ENCODE results near the gene VAC14. TPM values are rescaled to one million over a fixed set of nuclear protein-coding genes. Genes with fewer than 3 reads are reported as not detected.

Gene VAC14
- polyA plus RNA-seq, 1 donor from 2014 or later: 8.6 TPM

DNA sequence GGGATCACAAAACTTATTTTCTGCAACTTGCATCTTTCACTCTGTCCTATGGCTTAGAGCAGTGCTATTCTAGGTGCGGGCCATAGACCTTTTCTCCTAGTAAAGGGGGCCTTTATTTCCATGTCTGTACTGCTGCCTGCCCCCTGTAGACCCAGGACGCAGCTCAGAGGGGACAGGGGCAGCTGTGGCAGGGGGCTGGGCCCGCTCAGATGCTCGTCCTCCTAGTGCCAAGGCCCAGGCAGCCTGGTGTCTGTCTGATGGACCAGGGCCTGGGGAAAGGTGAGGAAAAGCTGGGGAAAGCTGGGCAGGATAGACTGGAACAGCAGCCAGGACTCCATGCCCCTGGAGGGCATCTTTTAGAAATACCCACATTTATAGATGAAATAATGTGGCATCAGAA is 25.6 kb downstream of the VAC14 start:
- H3K9ac ChIP-seq (ENCODE audit: low read length): no peak overlapping the region
- H3F3A ChIP-seq (ENCODE audit: insufficient read depth, low read length, poor library complexity, severe bottlenecking): no peaks in the 10 kb centered on the region
- no peaks in the 10 kb centered on the region for H4K20me1 ChIP-seq (ENCODE audit: insufficient read depth)
- no peaks in the 10 kb centered on the region for H3K9me3 ChIP-seq (ENCODE audit: low read length)
- H3K27me3 ChIP-seq (ENCODE audit: insufficient read depth, low read depth, low read length): no peaks in the 10 kb centered on the region
- H3K27ac ChIP-seq (ENCODE audit: low read length): no peak overlapping the region
- H3K36me3 ChIP-seq (ENCODE audit: insufficient read depth, low read length): peaks cover 1% of the 10 kb centered on the region
- H2AFZ ChIP-seq (ENCODE audit: low read depth, low read length): no peak overlapping the region
- H3K79me2 ChIP-seq (replicated peaks; ENCODE audit: insufficient read depth, low read length): no peaks in the 10 kb centered on the region
- H3K9me2 ChIP-seq (ENCODE audit: insufficient read depth, low read length): no peaks in the 10 kb centered on the region
- no peak overlapping the region for H3K4me3 ChIP-seq (ENCODE audit: low read length)
- no peak overlapping the region for H3K4me2 ChIP-seq (ENCODE audit: low read length)
- TF ChIP-seq EP300 (conservative IDR thresholded peaks at IDR 0.05; ENCODE audit: poor library complexity, severe bottlenecking): no peak
- no peak for TF ChIP-seq POLR2AphosphoS5 (IDR thresholded peaks at IDR 0.05)
- TF ChIP-seq RAD21 (conservative IDR thresholded peaks at IDR 0.05): no peak
- TF ChIP-seq, protein P1, sequence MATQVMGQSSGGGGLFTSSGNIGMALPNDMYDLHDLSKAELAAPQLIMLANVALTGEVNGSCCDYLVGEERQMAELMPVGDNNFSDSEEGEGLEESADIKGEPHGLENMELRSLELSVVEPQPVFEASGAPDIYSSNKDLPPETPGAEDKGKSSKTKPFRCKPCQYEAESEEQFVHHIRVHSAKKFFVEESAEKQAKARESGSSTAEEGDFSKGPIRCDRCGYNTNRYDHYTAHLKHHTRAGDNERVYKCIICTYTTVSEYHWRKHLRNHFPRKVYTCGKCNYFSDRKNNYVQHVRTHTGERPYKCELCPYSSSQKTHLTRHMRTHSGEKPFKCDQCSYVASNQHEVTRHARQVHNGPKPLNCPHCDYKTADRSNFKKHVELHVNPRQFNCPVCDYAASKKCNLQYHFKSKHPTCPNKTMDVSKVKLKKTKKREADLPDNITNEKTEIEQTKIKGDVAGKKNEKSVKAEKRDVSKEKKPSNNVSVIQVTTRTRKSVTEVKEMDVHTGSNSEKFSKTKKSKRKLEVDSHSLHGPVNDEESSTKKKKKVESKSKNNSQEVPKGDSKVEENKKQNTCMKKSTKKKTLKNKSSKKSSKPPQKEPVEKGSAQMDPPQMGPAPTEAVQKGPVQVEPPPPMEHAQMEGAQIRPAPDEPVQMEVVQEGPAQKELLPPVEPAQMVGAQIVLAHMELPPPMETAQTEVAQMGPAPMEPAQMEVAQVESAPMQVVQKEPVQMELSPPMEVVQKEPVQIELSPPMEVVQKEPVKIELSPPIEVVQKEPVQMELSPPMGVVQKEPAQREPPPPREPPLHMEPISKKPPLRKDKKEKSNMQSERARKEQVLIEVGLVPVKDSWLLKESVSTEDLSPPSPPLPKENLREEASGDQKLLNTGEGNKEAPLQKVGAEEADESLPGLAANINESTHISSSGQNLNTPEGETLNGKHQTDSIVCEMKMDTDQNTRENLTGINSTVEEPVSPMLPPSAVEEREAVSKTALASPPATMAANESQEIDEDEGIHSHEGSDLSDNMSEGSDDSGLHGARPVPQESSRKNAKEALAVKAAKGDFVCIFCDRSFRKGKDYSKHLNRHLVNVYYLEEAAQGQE (IDR thresholded peaks at IDR 0.05; ENCODE audit: borderline replicate concordance): no peak
- no peak for TF ChIP-seq TAF1 (IDR thresholded peaks at IDR 0.05; ENCODE audit: low read depth)
- no peak for TF ChIP-seq MXI1 (conservative IDR thresholded peaks at IDR 0.05; ENCODE audit: poor library complexity, severe bottlenecking)
- no peak for TF ChIP-seq EZH2 (IDR thresholded peaks at IDR 0.05; ENCODE audit: borderline replicate concordance, insufficient read depth, low read length, poor library complexity, severe bottlenecking)
- TF ChIP-seq, protein P2, sequence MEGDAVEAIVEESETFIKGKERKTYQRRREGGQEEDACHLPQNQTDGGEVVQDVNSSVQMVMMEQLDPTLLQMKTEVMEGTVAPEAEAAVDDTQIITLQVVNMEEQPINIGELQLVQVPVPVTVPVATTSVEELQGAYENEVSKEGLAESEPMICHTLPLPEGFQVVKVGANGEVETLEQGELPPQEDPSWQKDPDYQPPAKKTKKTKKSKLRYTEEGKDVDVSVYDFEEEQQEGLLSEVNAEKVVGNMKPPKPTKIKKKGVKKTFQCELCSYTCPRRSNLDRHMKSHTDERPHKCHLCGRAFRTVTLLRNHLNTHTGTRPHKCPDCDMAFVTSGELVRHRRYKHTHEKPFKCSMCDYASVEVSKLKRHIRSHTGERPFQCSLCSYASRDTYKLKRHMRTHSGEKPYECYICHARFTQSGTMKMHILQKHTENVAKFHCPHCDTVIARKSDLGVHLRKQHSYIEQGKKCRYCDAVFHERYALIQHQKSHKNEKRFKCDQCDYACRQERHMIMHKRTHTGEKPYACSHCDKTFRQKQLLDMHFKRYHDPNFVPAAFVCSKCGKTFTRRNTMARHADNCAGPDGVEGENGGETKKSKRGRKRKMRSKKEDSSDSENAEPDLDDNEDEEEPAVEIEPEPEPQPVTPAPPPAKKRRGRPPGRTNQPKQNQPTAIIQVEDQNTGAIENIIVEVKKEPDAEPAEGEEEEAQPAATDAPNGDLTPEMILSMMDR (IDR thresholded peaks at IDR 0.05; ENCODE audit: poor library complexity, severe bottlenecking): no peak
- no peak for TF ChIP-seq SMC3 (conservative IDR thresholded peaks at IDR 0.05; ENCODE audit: poor library complexity)

DNA sequence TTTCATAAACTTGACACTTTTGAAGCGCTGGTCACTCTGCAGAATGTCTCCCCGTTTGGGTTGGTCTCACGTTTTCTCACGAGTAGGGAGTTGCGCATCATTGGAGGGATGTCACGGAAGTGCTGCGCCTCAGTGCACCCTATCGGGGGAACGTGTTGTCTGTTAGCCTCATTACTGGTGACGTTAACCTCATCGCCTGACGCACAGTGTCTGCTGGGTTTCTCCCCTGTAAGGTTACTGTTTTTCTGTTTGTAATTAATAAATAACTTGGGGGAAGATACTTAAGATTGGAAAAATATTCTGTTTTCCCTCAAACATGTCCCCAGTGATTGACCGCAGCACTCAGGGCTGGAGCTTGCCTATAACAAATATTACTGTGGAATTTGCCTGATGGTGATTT is 26.7 kb downstream of the VAC14 start:
- H3K9me3 ChIP-seq (ENCODE audit: low read length): no peaks in the 10 kb centered on the region
- no peak overlapping the region for H3K27ac ChIP-seq (ENCODE audit: low read length)
- H3K4me3 ChIP-seq (ENCODE audit: low read length): no peak overlapping the region
- no peaks in the 10 kb centered on the region for H3K9me2 ChIP-seq (ENCODE audit: insufficient read depth, low read length)
- no peak for TF ChIP-seq MXI1 (conservative IDR thresholded peaks at IDR 0.05; ENCODE audit: poor library complexity, severe bottlenecking)
- TF ChIP-seq SMC3 (conservative IDR thresholded peaks at IDR 0.05; ENCODE audit: poor library complexity): no peak
- TF ChIP-seq EP300 (conservative IDR thresholded peaks at IDR 0.05; ENCODE audit: poor library complexity, severe bottlenecking): no peak
- TF ChIP-seq TAF1 (IDR thresholded peaks at IDR 0.05; ENCODE audit: low read depth): no peak
- TF ChIP-seq POLR2AphosphoS5 (IDR thresholded peaks at IDR 0.05): no peak
- TF ChIP-seq RAD21 (conservative IDR thresholded peaks at IDR 0.05): no peak
- TF ChIP-seq, protein P2 (IDR thresholded peaks at IDR 0.05; ENCODE audit: poor library complexity, severe bottlenecking): no peak
- TF ChIP-seq EZH2 (IDR thresholded peaks at IDR 0.05; ENCODE audit: borderline replicate concordance, insufficient read depth, low read length, poor library complexity, severe bottlenecking): no peak
- TF ChIP-seq, protein P1 (IDR thresholded peaks at IDR 0.05; ENCODE audit: borderline replicate concordance): no peak
- no peaks in the 10 kb centered on the region for H3K79me2 ChIP-seq (replicated peaks; ENCODE audit: insufficient read depth, low read length)
- H4K20me1 ChIP-seq (ENCODE audit: insufficient read depth): no peaks in the 10 kb centered on the region
- no peaks in the 10 kb centered on the region for H3K27me3 ChIP-seq (ENCODE audit: insufficient read depth, low read depth, low read length)
- H3K4me2 ChIP-seq (ENCODE audit: low read length): no peak overlapping the region
- no peak overlapping the region for H2AFZ ChIP-seq (ENCODE audit: low read depth, low read length)
- no peaks in the 10 kb centered on the region for H3F3A ChIP-seq (ENCODE audit: insufficient read depth, low read length, poor library complexity, severe bottlenecking)
- no peaks in the 10 kb centered on the region for H3K36me3 ChIP-seq (ENCODE audit: insufficient read depth, low read length)
- H3K9ac ChIP-seq (ENCODE audit: low read length): no peak overlapping the region
